GM12878 (cell line): ENCODE results near the gene TMEM253. TPM values are rescaled to one million over a fixed set of nuclear protein-coding genes. Genes with fewer than 3 reads are reported as not detected.

Source experiments
- ATAC-seq: fragments of 200-7000 bp; cut with Tn5 transposase; 3 replicates; pipeline ENCODE4 v1.9.1; 2020; ENCODE audit warnings: mild to moderate bottlenecking, moderate library complexity
- BruUV-seq: library from RNA; stranded (reverse); fragments of 400-500 nt; replicated peaks from 2 replicates; lab custom pipeline; 2021; lab: Mats Ljungman, UMichigan
- CTCF ChIA-PET: fragments of 300-600 bp; sonication (Branson Sonifier 250); formaldehyde crosslinking; extraction: SDS; loops from one replicate; lab custom pipeline; 2021; ENCODE audit warnings: inconsistent platforms; lab: Yijun Ruan, JAX
- POLR2A ChIA-PET: fragments of 350-600 bp; formaldehyde crosslinking; extraction: SDS; loops from one replicate; lab custom pipeline; 2021; ENCODE audit warnings: inconsistent platforms; lab: Charles Lee
- RAD21 ChIA-PET: fragments of 300-600 bp; sonication (Branson Sonifier 250); formaldehyde crosslinking; loops from one replicate; lab custom pipeline; 2023; ENCODE audit warnings: antibody characterized with exemption; ENCODE audit not compliant: unreplicated experiment; lab: Charles Lee
- SMC1A ChIA-PET: fragments of 300-600 bp; sonication (Branson Sonifier 250); formaldehyde crosslinking; loops from one replicate; lab custom pipeline; 2023; ENCODE audit not compliant: unreplicated experiment, uncharacterized antibody; lab: Charles Lee
- DNase-seq: peaks from one replicate; pipeline ENCODE4 v3.0.0-alpha.2; 2011; ENCODE audit warnings: low read depth, low spot score
- FAIRE-seq: peaks from 3 replicates; lab custom pipeline; 2011; peaks lifted over from hg19 to GRCh38; lab: Jason Lieb, UNC
- H2AFZ ChIP-seq: 2 replicates; pipeline ENCODE4 v1.6.0; 2011; ENCODE audit warnings: low read depth, low read length, control low read depth; ENCODE audit not compliant: control insufficient read depth
- H3K27ac ChIP-seq: 2 replicates; pipeline ENCODE4 v1.5.1; 2011; ENCODE audit warnings: control low read depth; ENCODE audit not compliant: control insufficient read depth, insufficient read depth
- H3K27me3 ChIP-seq, 2 experiments: replicated peaks in 1 of 2; 2 replicates each; pipeline versions ENCODE4 v1.6.0 to v1.6.1; 2011; ENCODE audit warnings: low read length in 1 of 2; ENCODE audit not compliant: control insufficient read depth in 2 of 2, insufficient read depth in 2 of 2
- H3K36me3 ChIP-seq, 2 experiments: 2 replicates each; pipeline ENCODE4 v1.5.1; 2011; ENCODE audit warnings: low read length in 1 of 2; ENCODE audit not compliant: control insufficient read depth in 2 of 2, insufficient read depth in 2 of 2
- H3K4me1 ChIP-seq: 2 replicates; pipeline ENCODE4 v1.6.1; 2011; ENCODE audit warnings: mild to moderate bottlenecking, low read length, moderate library complexity, mixed read lengths; ENCODE audit not compliant: control insufficient read depth, insufficient read depth
- H3K4me2 ChIP-seq: 2 replicates; pipeline ENCODE4 v1.6.0; 2011; ENCODE audit warnings: control low read depth; ENCODE audit not compliant: control insufficient read depth, insufficient read depth
- H3K4me3 ChIP-seq: fragments of 200-600 bp; sonication (generic); 2 replicates; pipeline ENCODE4 v1.5.1; 2016
- H3K79me2 ChIP-seq: 2 replicates; pipeline ENCODE4 v1.6.0; 2011; ENCODE audit warnings: low read length; ENCODE audit not compliant: control insufficient read depth, insufficient read depth
- H3K9ac ChIP-seq: 2 replicates; pipeline ENCODE4 v1.8.0; 2011; ENCODE audit warnings: low read length, control low read depth, mixed read lengths; ENCODE audit not compliant: control insufficient read depth, insufficient read depth
- H3K9me3 ChIP-seq: replicated peaks from 3 replicates; pipeline ENCODE4 v1.5.1; 2011; ENCODE audit warnings: mild to moderate bottlenecking, low read length; ENCODE audit not compliant: control insufficient read depth, insufficient read depth
- H4K20me1 ChIP-seq: 2 replicates; pipeline ENCODE4 v1.6.0; 2011; ENCODE audit not compliant: control insufficient read depth, insufficient read depth
- EP300 ChIP-seq, 2 experiments: fragments of 150-350 bp in 1 of 2; IDR thresholded peaks; 2 replicates each; pipeline ENCODE4 v1.6.1; 2011 to 2012; ENCODE audit warnings: low read depth in 2 of 2, low read length in 2 of 2, borderline replicate concordance in 1 of 2, improper control_type of control experiment in 1 of 2, inconsistent platforms in 1 of 2; ENCODE audit not compliant: control insufficient read depth in 1 of 2
- HDAC6 ChIP-seq: fragments of 200-600 bp; sonication (generic); IDR thresholded peaks from one replicate; pipeline ENCODE4 v1.8.0; 2017; ENCODE audit warnings: antibody characterized with exemption; ENCODE audit not compliant: unreplicated experiment
- HSF1 ChIP-seq: fragments of 150-350 bp; IDR thresholded peaks from 2 replicates; pipeline ENCODE4 v1.6.1; 2014; ENCODE audit warnings: mild to moderate bottlenecking, low read depth, low read length
- KDM1A ChIP-seq: fragments of 200-600 bp; sonication (generic); IDR thresholded peaks from 2 replicates; pipeline ENCODE4 v1.6.1; 2016; ENCODE audit warnings: borderline replicate concordance
- NFXL1 ChIP-seq: fragments of 450-650 bp; IDR thresholded peaks from 2 replicates; pipeline ENCODE4 v1.6.1; 2017; ENCODE audit warnings: antibody characterized with exemption, mild to moderate bottlenecking, borderline replicate concordance
- NR2C1 ChIP-seq: fragments of 450-650 bp; IDR thresholded peaks from 2 replicates; pipeline ENCODE4 v1.6.1; 2017; ENCODE audit warnings: antibody characterized with exemption, mild to moderate bottlenecking, moderate library complexity
- PAX5 ChIP-seq: IDR thresholded peaks from 2 replicates; pipeline ENCODE4 v1.6.1; 2011; ENCODE audit warnings: low read depth, low read length, borderline replicate concordance
- RAD21 ChIP-seq: IDR thresholded peaks from 2 replicates; pipeline ENCODE4 v1.6.1; 2011; ENCODE audit warnings: mild to moderate bottlenecking, low read depth, low read length, moderate library complexity; ENCODE audit not compliant: insufficient read depth
- SMC3 ChIP-seq: IDR thresholded peaks from 2 replicates; pipeline ENCODE4 v1.6.1; 2011; ENCODE audit warnings: low read length, improper control_type of control experiment, borderline replicate concordance
- SREBF1 ChIP-seq: IDR thresholded peaks from 2 replicates; pipeline ENCODE4 v1.6.1; 2012; ENCODE audit warnings: mild to moderate bottlenecking, low read length
- TARDBP ChIP-seq: IDR thresholded peaks from 2 replicates; pipeline ENCODE4 v1.6.1; 2016; ENCODE audit warnings: borderline replicate concordance
- WRNIP1 ChIP-seq: IDR thresholded peaks from 2 replicates; pipeline ENCODE4 v1.6.1; 2011; ENCODE audit warnings: low read depth, low read length, improper control_type of control experiment, borderline replicate concordance
- YBX1 ChIP-seq: fragments of 450-650 bp; IDR thresholded peaks from 2 replicates; pipeline ENCODE4 v1.6.1; 2016; ENCODE audit warnings: antibody characterized with exemption
- ZNF622 ChIP-seq: fragments of 450-650 bp; IDR thresholded peaks from 2 replicates; pipeline ENCODE4 v1.6.1; 2017; ENCODE audit warnings: mild to moderate bottlenecking, inconsistent platforms
- WGBS: methylation state at CpG from one replicate; pipeline ENCODE4 v1.1.6; 2016; ENCODE audit warnings: low lambda C conversion rate; ENCODE audit not compliant: insufficient replicate concordance, insufficient coverage; ENCODE audit errors: missing lambda C conversion rate; 5-methylcytosine and 5-hydroxymethylcytosine counted together
- in situ Hi-C: fragments of 300-500 bp; cut with MboI; formaldehyde crosslinking; loops from 9 replicates; pipeline ENCODE4 v1.14.3; 2018; ENCODE audit warnings: mixed read lengths
- intact Hi-C: fragments of 100-400 bp; cut with micrococcal nuclease; formaldehyde crosslinking; loops from one replicate; pipeline ENCODE4 v1.14.2; 2022; ENCODE audit not compliant: unreplicated experiment
- polyA plus RNA-seq, 11 experiments: library from polyadenylated mRNA; depleted of rRNA in 4 of 11; unstranded in 6 of 11; stranded (reverse) in 5 of 11; fragments of >200 nt; fragmentation: Nextera tagmentation in 4 of 11; fragmentation: Illumina TruSeq in 1 of 11; extraction: Ambion mirVana in 4 of 11; extraction: Trizol in 1 of 11; gene quantifications; 1 replicate in 1 of 11; 2 replicates in 10 of 11; pipeline versions ENCODE4 v1.2.1 to v1.2.3, GENCODE V29; 2011 to 2016; ENCODE audit warnings: inconsistent platforms in 2 of 11, missing spikeins in 2 of 11, low read depth in 1 of 11
- total RNA-seq, 4 experiments: library from RNA; depleted of rRNA in 3 of 4; stranded (reverse); fragments of >200 nt in 3 of 4; fragmentation: Illumina TruSeq in 1 of 4; extraction: Trizol in 1 of 4; gene quantifications; 2 replicates each; pipeline versions ENCODE4 v1.2.1 to v1.2.3, GENCODE V29; 2013 to 2021

The TMEM253 gene
- total and polyA plus RNA-seq, 10 of the 15 experiments (the other 5 are each of a cell fraction or from before 2014, with no cell fraction given), result 0.11 to 0.48 TPM; not detected in 8

DNA sequence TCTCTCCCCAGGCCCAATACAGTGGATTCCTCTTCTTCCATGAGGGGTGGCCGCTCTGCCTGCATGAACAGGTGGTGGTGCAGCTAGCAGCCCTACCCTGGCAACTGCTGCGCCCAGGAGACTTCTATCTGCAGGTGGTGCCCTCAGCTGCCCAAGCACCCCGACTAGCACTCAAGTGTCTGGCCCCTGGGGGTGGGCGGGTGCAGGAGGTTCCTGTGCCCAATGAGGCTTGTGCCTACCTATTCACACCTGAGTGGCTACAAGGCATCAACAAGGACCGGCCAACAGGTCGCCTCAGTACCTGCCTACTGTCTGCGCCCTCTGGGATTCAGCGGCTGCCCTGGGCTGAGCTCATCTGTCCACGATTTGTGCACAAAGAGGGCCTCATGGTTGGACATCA, 26.9 kb upstream of the TMEM253 start:
- Histone ChIP-seq H3K79me2 (no peaks in the 10 kb centered on the region), H3K27me3 (peaks cover 8 to 18% of the 10 kb centered on the region in 2 experiments)
- POLR2A ChIA-PET, result interaction anchor here (0.5 kb wide), 1 partner anchor 58 kb away, joined by 7 read pairs; no protein-coding TSS in a partner anchor

DNA sequence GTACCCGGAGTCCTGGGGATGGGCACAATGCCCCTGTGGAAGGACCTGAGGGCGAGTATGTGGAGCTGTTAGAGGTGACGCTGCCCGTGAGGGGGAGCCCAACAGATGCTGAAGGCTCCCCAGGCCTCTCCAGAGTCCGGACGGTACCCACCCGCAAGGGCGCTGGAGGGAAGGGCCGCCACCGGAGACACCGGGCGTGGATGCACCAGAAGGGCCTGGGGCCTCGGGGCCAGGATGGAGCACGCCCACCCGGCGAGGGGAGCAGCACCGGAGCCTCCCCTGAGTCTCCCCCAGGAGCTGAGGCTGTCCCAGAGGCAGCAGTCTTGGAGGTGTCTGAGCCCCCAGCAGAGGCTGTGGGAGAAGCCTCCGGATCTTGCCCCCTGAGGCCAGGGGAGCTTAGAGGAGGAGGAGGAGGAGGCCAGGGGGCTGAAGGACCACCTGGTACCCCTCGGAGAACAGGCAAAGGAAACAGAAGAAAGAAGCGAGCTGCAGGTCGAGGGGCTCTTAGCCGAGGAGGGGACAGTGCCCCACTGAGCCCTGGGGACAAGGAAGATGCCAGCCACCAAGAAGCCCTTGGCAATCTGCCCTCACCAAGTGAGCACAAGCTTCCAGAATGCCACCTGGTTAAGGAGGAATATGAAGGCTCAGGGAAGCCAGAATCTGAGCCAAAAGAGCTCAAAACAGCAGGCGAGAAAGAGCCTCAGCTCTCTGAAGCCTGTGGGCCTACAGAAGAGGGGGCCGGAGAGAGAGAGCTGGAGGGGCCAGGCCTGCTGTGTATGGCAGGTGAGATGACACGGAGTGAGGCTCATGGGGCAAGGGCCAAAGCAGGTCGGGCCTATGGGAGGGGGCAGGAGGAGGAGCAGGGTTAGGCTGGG, 26.2 kb upstream of the TMEM253 start:
- H3K4me2 ChIP-seq, result no peak overlapping the region
- no peak overlapping the region for H2AFZ ChIP-seq
- no peak for ATAC-seq
- no peaks in the 10 kb centered on the region for H3K9me3 ChIP-seq
- WGBS, result 62% methylated on average over 26 of the region's 26 CpGs
- H3K4me3 ChIP-seq, result no peak overlapping the region
- ChIA-PET SMC1A (interaction anchor here (1.0 kb wide), 1 partner anchor 30 kb away, joined by 4 read pairs; no protein-coding TSS in a partner anchor), POLR2A (no interaction called here), CTCF (interaction anchor here (0.6 to 5.6 kb wide), 4 partner anchors 13 to 70 kb away, joined by 3 to 100 read pairs (median 6); partner anchors contain the start of gene TMEM253), RAD21 (interaction anchor here (0.9 kb wide), 1 partner anchor 18 kb away, joined by 3 read pairs; no protein-coding TSS in a partner anchor)
- no peaks in the 10 kb centered on the region for H4K20me1 ChIP-seq
- TF ChIP-seq HDAC6 (no peak), SMC3 (no peak), HSF1 (no peak), ZNF622 (no peak)
- no peak overlapping the region for H3K27ac ChIP-seq
- no TSS peak for BruUV-seq
- no peaks in the 10 kb centered on the region for H3K36me3 ChIP-seq
- no peaks in the 10 kb centered on the region for H3K79me2 ChIP-seq
- no peak for DNase-seq
- H3K27me3 ChIP-seq, result peaks cover 2 to 10% of the 10 kb centered on the region in 2 experiments
- FAIRE-seq, result no peak
- H3K9ac ChIP-seq, result no peak overlapping the region
- in situ Hi-C loops, result no loop called here
- H3K4me1 ChIP-seq, result peaks cover 21% of the 10 kb centered on the region
- intact Hi-C loops, result no loop called here

More for the DNA sequence above, 26.9 kb upstream of the TMEM253 start:
- 44% methylated on average over 9 of the region's 9 CpGs for WGBS
- CTCF ChIA-PET, result interaction anchor here (0.6 to 5.6 kb wide), 4 partner anchors 14 to 69 kb away, joined by 3 to 100 read pairs (median 6); partner anchors contain the start of gene TMEM253
- no peak overlapping the region for H3K27ac ChIP-seq
- H3K4me2 ChIP-seq, result no peak overlapping the region
- RAD21 ChIA-PET, result no interaction called here
- peaks cover 27% of the 10 kb centered on the region for H3K4me1 ChIP-seq
- in situ Hi-C loops, result no loop called here
- ATAC-seq, result no peak
- BruUV-seq, result no TSS peak
- no peak for DNase-seq
- intact Hi-C loops, result no loop called here
- SMC1A ChIA-PET, result no interaction called here
- no peak overlapping the region for H3K4me3 ChIP-seq
- no peaks in the 10 kb centered on the region for H4K20me1 ChIP-seq
- no peaks in the 10 kb centered on the region for H3K36me3 ChIP-seq
- no peak overlapping the region for H3K9ac ChIP-seq
- no peak for FAIRE-seq
- no peak overlapping the region for H2AFZ ChIP-seq
- no peak for TF ChIP-seq NR2C1
- no peak for TF ChIP-seq YBX1
- no peak for TF ChIP-seq PAX5
- TF ChIP-seq SREBF1, result no peak
- no peak for TF ChIP-seq SMC3
- no peak for TF ChIP-seq KDM1A
- no peak for TF ChIP-seq NFXL1
- no peak for TF ChIP-seq RAD21
- TF ChIP-seq WRNIP1, result no peak
- no peak for TF ChIP-seq TARDBP
- TF ChIP-seq EP300 (IDR thresholded peaks at IDR 0.05; ENCODE audit: borderline replicate concordance in 1 of 2, control insufficient read depth in 1 of 2, low read depth in 2 of 2, low read length in 2 of 2), result no peak
- no peaks in the 10 kb centered on the region for H3K9me3 ChIP-seq
